OCI-LY7 (cell line): Measurements from ENCODE around the gene CCNL2. TPM values are rescaled to one million over a fixed set of nuclear protein-coding genes. Genes with fewer than 3 reads are reported as not detected.
A peak's percentile ranks its signal among the peaks of the same experiment; 100 is the strongest.

Experiments used
- BruUV-seq: library from RNA; stranded (reverse); fragments of 400-500 nt; replicated peaks from 2 replicates; lab custom pipeline; 2021; lab: Mats Ljungman, UMichigan
- CTCF ChIA-PET: fragments of 300-600 bp; sonication (Branson Sonifier 250); formaldehyde crosslinking; loops from one replicate; lab custom pipeline; 2022; ENCODE audit warnings: antibody characterized with exemption; ENCODE audit not compliant: unreplicated experiment; lab: Charles Lee
- POLR2A ChIA-PET: fragments of 300-600 bp; sonication (Branson Sonifier 250); formaldehyde crosslinking; loops from one replicate; lab custom pipeline; 2022; ENCODE audit warnings: antibody characterized with exemption; lab: Charles Lee
- DNase-seq: peaks from one replicate; pipeline ENCODE4 v3.0.0-alpha.2; 2015; ENCODE audit warnings: low spot score
- H2AFZ ChIP-seq: fragments of 200-600 bp; sonication (generic), shearing (Covaris generic); 2 replicates; pipeline ENCODE4 v1.6.1; 2014; ENCODE audit warnings: mild to moderate bottlenecking, antibody characterized with exemption, low read length, moderate library complexity
- H3K27ac ChIP-seq: fragments of 200-600 bp; sonication (generic); 2 replicates; pipeline ENCODE4 v1.5.1; 2014; ENCODE audit warnings: mixed run types, low read depth, mild to moderate bottlenecking, moderate library complexity, low read length, inconsistent platforms; ENCODE audit not compliant: poor library complexity, severe bottlenecking
- H3K36me3 ChIP-seq: fragments of 200-600 bp; sonication (generic); 2 replicates; pipeline ENCODE4 v1.6.1; 2014; ENCODE audit warnings: mild to moderate bottlenecking, antibody characterized with exemption, low read length, moderate library complexity, mixed read lengths; ENCODE audit not compliant: insufficient read depth
- H3K4me1 ChIP-seq: fragments of 200-600 bp; sonication (generic); 2 replicates; pipeline ENCODE4 v1.5.1; 2014; ENCODE audit warnings: mild to moderate bottlenecking, low read length; ENCODE audit not compliant: insufficient read depth, poor library complexity, severe bottlenecking
- H3K4me2 ChIP-seq: fragments of 200-600 bp; sonication (generic); 2 replicates; pipeline ENCODE4 v1.6.1; 2014; ENCODE audit warnings: mild to moderate bottlenecking, low read length
- H3K4me3 ChIP-seq: fragments of 200-600 bp; sonication (generic); 2 replicates; pipeline ENCODE4 v1.5.1; 2014; ENCODE audit warnings: mild to moderate bottlenecking, low read depth, low read length; ENCODE audit not compliant: poor library complexity, severe bottlenecking
- H3K79me2 ChIP-seq: fragments of 200-600 bp; sonication (generic); 2 replicates; pipeline ENCODE4 v1.6.1; 2016; ENCODE audit warnings: low read depth, mild to moderate bottlenecking, low read length, moderate library complexity, mixed read lengths; ENCODE audit not compliant: insufficient read depth
- H3K9me2 ChIP-seq: fragments of 200-600 bp; sonication (generic); 2 replicates; pipeline ENCODE4 v1.6.1; 2016; ENCODE audit warnings: mild to moderate bottlenecking, low read length, mixed read lengths; ENCODE audit not compliant: insufficient read depth
- H3K9me3 ChIP-seq: fragments of 200-600 bp; sonication (generic); 2 replicates; pipeline ENCODE4 v1.6.1; 2014; ENCODE audit warnings: mild to moderate bottlenecking, mixed run types, low read length, mixed read lengths
- H4K20me1 ChIP-seq: fragments of 200-600 bp; sonication (generic); 2 replicates; pipeline ENCODE4 v1.6.1; 2014; ENCODE audit warnings: mild to moderate bottlenecking, antibody characterized with exemption, low read length, moderate library complexity, mixed read lengths; ENCODE audit not compliant: insufficient read depth
- CTCF ChIP-seq: fragments of 200-600 bp; sonication (generic); conservative IDR thresholded peaks from 2 replicates; pipeline ENCODE4 v1.5.1; 2014; ENCODE audit warnings: mild to moderate bottlenecking, antibody characterized with exemption, low read length, moderate library complexity, mixed read lengths
- EZH2phosphoT487 ChIP-seq: fragments of 200-600 bp; sonication (generic); IDR thresholded peaks from 2 replicates; pipeline ENCODE4 v1.6.1; 2018; ENCODE audit warnings: low read depth, borderline replicate concordance, mild to moderate bottlenecking, mixed run types, antibody characterized with exemption, low read length, moderate library complexity, mixed read lengths
- intact Hi-C: fragments of 100-400 bp; cut with micrococcal nuclease; formaldehyde crosslinking; loops from one replicate; pipeline ENCODE4 v1.10.0; 2022; ENCODE audit not compliant: unreplicated experiment
- total RNA-seq, 2 experiments: library from RNA; depleted of rRNA in 1 of 2; stranded (reverse); fragments of >200 nt in 1 of 2; shearing (Covaris generic) in 1 of 2; gene quantifications; 2 replicates each; pipeline ENCODE4 v1.2.3, GENCODE V29; 2014 to 2022

The CCNL2 gene
- total RNA-seq, 2 experiments from 2014 or later, result 213 to 307 TPM

GRCh38 chr1:1353389-1354151 lies 45.6 kb downstream of the CCNL2 start:
- ChIA-PET POLR2A (no interaction called here), CTCF (no interaction called here)
- H3K9me2 ChIP-seq, result no peaks in the 10 kb centered on the region
- no peaks in the 10 kb centered on the region for H4K20me1 ChIP-seq
- H3K79me2 ChIP-seq, result no peaks in the 10 kb centered on the region
- H3K4me3 ChIP-seq, result no peak overlapping the region
- TF ChIP-seq EZH2phosphoT487 (no peak), CTCF (no peak)
- H3K36me3 ChIP-seq, result no peaks in the 10 kb centered on the region
- no peak overlapping the region for H3K27ac ChIP-seq
- H2AFZ ChIP-seq, result no peak overlapping the region
- intact Hi-C loops, result no loop called here
- peak overlapping the region; percentile 17; the same call in 1 of the 2 replicates for H3K4me2 ChIP-seq
- no peak for DNase-seq
- no TSS peak for BruUV-seq
- H3K9me3 ChIP-seq, result no peaks in the 10 kb centered on the region
- H3K4me1 ChIP-seq, result peaks cover 21% of the 10 kb centered on the region

GRCh38 chr1:1352786-1353388 lies 46.2 kb downstream of the CCNL2 start:
- TF ChIP-seq CTCF, result no peak
- TF ChIP-seq EZH2phosphoT487, result no peak
- Histone ChIP-seq H3K4me1 (peaks cover 28% of the 10 kb centered on the region), H3K27ac (no peak overlapping the region), H4K20me1 (no peaks in the 10 kb centered on the region), H3K4me2 (peak overlapping the region; percentile 17; the same call in 1 of the 2 replicates), H3K9me3 (no peaks in the 10 kb centered on the region), H3K4me3 (no peak overlapping the region), H3K79me2 (no peaks in the 10 kb centered on the region), H3K36me3 (no peaks in the 10 kb centered on the region), H3K9me2 (no peaks in the 10 kb centered on the region), H2AFZ (no peak overlapping the region)
- no TSS peak for BruUV-seq
- DNase-seq, result peak; percentile 76
- CTCF ChIA-PET, result no interaction called here
- intact Hi-C loops, result no loop called here
- POLR2A ChIA-PET, result no interaction called here
